Measurements from ENCODE around the gene CD36.

DNA sequence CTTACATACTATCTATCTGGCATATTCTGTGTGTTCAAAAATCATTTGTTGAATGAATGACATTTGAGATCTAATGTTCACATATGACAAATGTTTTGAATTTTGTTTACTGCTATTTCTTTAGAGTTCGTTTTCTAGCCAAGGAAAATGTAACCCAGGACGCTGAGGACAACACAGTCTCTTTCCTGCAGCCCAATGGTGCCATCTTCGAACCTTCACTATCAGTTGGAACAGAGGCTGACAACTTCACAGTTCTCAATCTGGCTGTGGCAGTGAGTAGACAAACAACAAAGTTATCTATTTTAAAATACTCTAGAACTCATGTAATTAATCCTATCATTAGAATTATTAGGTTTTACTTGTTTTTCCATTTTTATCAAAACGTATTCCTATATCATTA lies 22.5 kb downstream of the CD36 start:
- TF ChIP-seq ZNF274 (IDR thresholded peaks at IDR 0.05; ENCODE audit: low read depth, low read length) (no peak), YY1 (IDR thresholded peaks at IDR 0.05; ENCODE audit: insufficient read depth, insufficient read length) (no peak), SUZ12 (IDR thresholded peaks at IDR 0.05; ENCODE audit: extremely low read depth, insufficient read depth, insufficient read length) (no peak)

All from NT2/D1 (cell line).